Right lobe of liver (tissue), 6 donors: Measurements from ENCODE around the gene FCAR. TPM values are rescaled to one million over a fixed set of nuclear protein-coding genes. Genes with fewer than 3 reads are reported as not detected.
"Not testable (repeated sequence)": the region's sequence is repeated elsewhere in the genome, so short reads cannot be mapped to it uniquely, and the experiment has no call there.

Experiments used
- ATAC-seq, 4 donors: fragments of 200-7000 bp; cut with Tn5 transposase; one replicate each; pipeline ENCODE4 v1.9.1; 2020; ENCODE audit warnings: mild to moderate bottlenecking in 4 of 4, moderate library complexity in 4 of 4
- DNase-seq, 3 donors: peaks; one replicate each; pipeline ENCODE4 v3.0.0-alpha.2; 2020
- H3K27ac ChIP-seq, 3 donors: fragments of 200-600 bp; one replicate each; pipeline ENCODE4 v1.8.0; 2022
- H3K27me3 ChIP-seq, 2 donors: fragments of 200-600 bp; one replicate each; pipeline ENCODE4 v1.8.0; 2022
- H3K36me3 ChIP-seq, 4 donors: fragments of 200-600 bp; sonication (generic) in 1 of 4; one replicate each; pipeline versions ENCODE4 v1.5.1 to v1.8.0; 2017 to 2022; ENCODE audit warnings: control low read depth in 1 of 4
- H3K4me1 ChIP-seq, 4 donors: fragments of 200-600 bp; sonication (generic) in 1 of 4; one replicate each; pipeline versions ENCODE4 v1.5.1 to v1.8.0; 2017 to 2022; ENCODE audit warnings: control low read depth in 1 of 4
- H3K4me3 ChIP-seq, 3 donors: fragments of 200-600 bp; one replicate each; pipeline ENCODE4 v1.8.0; 2022
- H3K9me3 ChIP-seq, 4 donors: fragments of 200-600 bp; sonication (generic) in 1 of 4; one replicate each; pipeline versions ENCODE4 v1.5.1 to v1.8.0; 2017 to 2022; ENCODE audit warnings: control low read depth in 1 of 4
- CTCF ChIP-seq, 4 donors: fragments of 200-600 bp in 3 of 4; fragments of 450-650 bp in 1 of 4; IDR thresholded peaks; one replicate each; pipeline versions ENCODE4 v1.5.1 to v1.8.0; 2016 to 2022; ENCODE audit warnings: antibody characterized with exemption in 4 of 4, mild to moderate bottlenecking in 2 of 4
- POLR2A ChIP-seq: fragments of 450-650 bp; IDR thresholded peaks from one replicate; pipeline ENCODE4 v1.6.1; 2017; ENCODE audit warnings: antibody characterized with exemption, mild to moderate bottlenecking
- WGBS: methylation state at CpG from one replicate; pipeline ENCODE4 v1.1.6; 2018; ENCODE audit warnings: low coverage, low lambda C conversion rate; ENCODE audit not compliant: insufficient coverage; ENCODE audit errors: missing lambda C conversion rate; 5-methylcytosine and 5-hydroxymethylcytosine counted together
- intact Hi-C, 2 donors: fragments of 100-400 bp; cut with DNase I; formaldehyde crosslinking; loops; one replicate each; pipeline versions ENCODE4 v1.11.2 to v1.14.1; 2022
- total RNA-seq, 6 experiments: library from RNA; depleted of rRNA in 2 of 6; stranded (reverse); fragments of >200 nt in 2 of 6; fragmentation: NEBNext Ultra II Directional in 3 of 6; extraction: Animal tissue kit (Norgen Biotek cat#: 25700) in 3 of 6; gene quantifications; one replicate each; pipeline versions ENCODE4 v1.1.0 to v1.2.4, GENCODE V29; 2016 to 2023
- donor health status: DM: no; HTN: yes; CAD: no.
- donor health status: DM: no; HTN: no; CAD: no.
- donor health status: DM: no; HTN: no; CAD: no.
- donor health status: DM: no; HTN: yes; CAD: no.
- donor health status: DM: no; HTN: yes; CAD: no.

The FCAR gene
- total RNA-seq, 6 experiments from 2014 or later, result 0.22 to 0.73 (median 0.61) TPM; not detected in 1

- intact Hi-C loops, result no loop called here
- Histone ChIP-seq H3K4me1 (no peaks in the 10 kb centered on the region), H3K4me3 (no peak overlapping the region), H3K27ac (no peak overlapping the region), H3K27me3 (no peaks in the 10 kb centered on the region), H3K36me3 (no peaks in the 10 kb centered on the region), H3K9me3 (no peaks in the 10 kb centered on the region)
- TF ChIP-seq POLR2A, result no peak
- TF ChIP-seq CTCF (IDR thresholded peaks at IDR 0.05), result no peak
- DNase-seq (peak in 1 of 3 donors; percentile 11), ATAC-seq (no peak)
- 64% methylated on average over 2 of the region's 3 CpGs for WGBS
Observed at GRCh38 chr19:54902061-54902460, 28.0 kb downstream of the FCAR start.

GRCh38 chr19:54903303-54903702 lies 29.3 kb downstream of the FCAR start:
- no peak overlapping the region for H3K4me3 ChIP-seq
- no peak overlapping the region for H3K27ac ChIP-seq
- H3K9me3 ChIP-seq, result no peaks in the 10 kb centered on the region
- ATAC-seq, result no peak
- no peaks in the 10 kb centered on the region for H3K4me1 ChIP-seq
- intact Hi-C loops, result no loop called here
- H3K36me3 ChIP-seq, result no peaks in the 10 kb centered on the region
- no peaks in the 10 kb centered on the region for H3K27me3 ChIP-seq
- no peak for DNase-seq
- 82% methylated on average over 6 of the region's 6 CpGs for WGBS
- TF ChIP-seq POLR2A, result no peak
- TF ChIP-seq CTCF (IDR thresholded peaks at IDR 0.05), result no peak

- WGBS, result 70% methylated on average over 4 of the region's 4 CpGs
- intact Hi-C loops, result not testable (repeated sequence)
Observed at GRCh38 chr19:54904261-54904660, 30.2 kb downstream of the FCAR start.

GRCh38 chr19:54905421-54905802 lies 31.4 kb downstream of the FCAR start:
- DNase-seq (no peak), ATAC-seq (no peak)
- TF ChIP-seq CTCF (IDR thresholded peaks at IDR 0.05), result no peak
- TF ChIP-seq POLR2A, result no peak
- Histone ChIP-seq H3K4me3 (no peak overlapping the region), H3K9me3 (no peaks in the 10 kb centered on the region), H3K27me3 (no peaks in the 10 kb centered on the region), H3K4me1 (no peaks in the 10 kb centered on the region), H3K27ac (no peak overlapping the region), H3K36me3 (no peaks in the 10 kb centered on the region)
- 39% methylated on average over 5 of the region's 5 CpGs for WGBS
- intact Hi-C loops, result no loop called here

More at GRCh38 chr19:54904261-54904660, 30.2 kb downstream of the FCAR start:
- not testable (repeated sequence) for H3K27ac ChIP-seq, H3K4me3 ChIP-seq, H3K4me1 ChIP-seq, DNase-seq, H3K36me3 ChIP-seq, H3K27me3 ChIP-seq, H3K9me3 ChIP-seq, ATAC-seq

GRCh38 chr19:54905803-54906511 lies 31.9 kb downstream of the FCAR start, which contains the start of gene NCR1:
NCR1 (plus strand) TSS chr19:54906148; CDS start chr19:54906188, 40 bp downstream.
- H3K27ac ChIP-seq, result no peak within 1 kb of the TSS
- no peaks in the 10 kb centered on the region for H3K9me3 ChIP-seq
- intact Hi-C loops, result no loop called here
- no peaks in the 10 kb centered on the region for H3K4me1 ChIP-seq
- WGBS, result 28% methylated on average over 11 of the region's 22 CpGs
- H3K36me3 ChIP-seq, result no peaks in the 10 kb centered on the region
- TF ChIP-seq CTCF (IDR thresholded peaks at IDR 0.05), result no peak
- no peak for TF ChIP-seq POLR2A
- H3K27me3 ChIP-seq, result no peaks in the 10 kb centered on the region
- DNase-seq (no peak), ATAC-seq (peak in 2 of 4 donors; percentile 51 to 53)
- no peak within 1 kb of the TSS for H3K4me3 ChIP-seq
